Measurements from ENCODE around the gene SCAI.
"Not testable (repeated sequence)": the region's sequence is repeated elsewhere in the genome, so short reads cannot be mapped to it uniquely, and the experiment has no call there.

Gene SCAI

DNA sequence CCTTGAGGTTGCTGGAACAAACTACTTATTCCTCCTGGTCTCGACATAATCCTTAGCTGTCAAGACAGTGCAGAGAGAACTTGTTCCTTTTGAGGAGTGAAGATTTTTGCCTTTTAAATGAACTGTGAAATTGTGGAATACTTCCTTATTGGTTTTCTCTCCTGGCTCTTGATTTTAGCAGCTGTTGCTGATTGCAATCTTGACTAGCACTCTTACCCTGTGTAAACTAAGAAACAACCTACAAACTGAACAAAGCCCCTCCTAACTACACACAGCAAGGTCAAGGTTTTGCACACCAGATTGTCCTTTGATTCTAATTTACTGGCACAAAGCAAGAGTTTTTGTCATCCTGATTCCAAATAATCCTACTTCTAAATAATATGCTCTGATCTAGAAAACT, 118.4 kb downstream of the SCAI start:
- H3K4me3 ChIP-seq (replicated peaks; ENCODE audit: low read depth, low read length) = no peak overlapping the region
- TF ChIP-seq, protein P1, sequence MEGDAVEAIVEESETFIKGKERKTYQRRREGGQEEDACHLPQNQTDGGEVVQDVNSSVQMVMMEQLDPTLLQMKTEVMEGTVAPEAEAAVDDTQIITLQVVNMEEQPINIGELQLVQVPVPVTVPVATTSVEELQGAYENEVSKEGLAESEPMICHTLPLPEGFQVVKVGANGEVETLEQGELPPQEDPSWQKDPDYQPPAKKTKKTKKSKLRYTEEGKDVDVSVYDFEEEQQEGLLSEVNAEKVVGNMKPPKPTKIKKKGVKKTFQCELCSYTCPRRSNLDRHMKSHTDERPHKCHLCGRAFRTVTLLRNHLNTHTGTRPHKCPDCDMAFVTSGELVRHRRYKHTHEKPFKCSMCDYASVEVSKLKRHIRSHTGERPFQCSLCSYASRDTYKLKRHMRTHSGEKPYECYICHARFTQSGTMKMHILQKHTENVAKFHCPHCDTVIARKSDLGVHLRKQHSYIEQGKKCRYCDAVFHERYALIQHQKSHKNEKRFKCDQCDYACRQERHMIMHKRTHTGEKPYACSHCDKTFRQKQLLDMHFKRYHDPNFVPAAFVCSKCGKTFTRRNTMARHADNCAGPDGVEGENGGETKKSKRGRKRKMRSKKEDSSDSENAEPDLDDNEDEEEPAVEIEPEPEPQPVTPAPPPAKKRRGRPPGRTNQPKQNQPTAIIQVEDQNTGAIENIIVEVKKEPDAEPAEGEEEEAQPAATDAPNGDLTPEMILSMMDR (IDR thresholded peaks at IDR 0.05; ENCODE audit: insufficient read depth, low read length, poor library complexity, severe bottlenecking) = no peak
- no peak for DNase-seq (ENCODE audit: extremely low read depth, insufficient read length)
- no peaks in the 10 kb centered on the region for H3K27me3 ChIP-seq (replicated peaks; ENCODE audit: control insufficient read depth, insufficient read depth, low read length)
- H3K36me3 ChIP-seq (ENCODE audit: control insufficient read depth, insufficient read depth, low read length) = no peaks in the 10 kb centered on the region

GRCh38 chr9:125021069-125021468, 122.3 kb downstream of the SCAI start:
- Histone ChIP-seq H3K27me3 (replicated peaks; ENCODE audit: control insufficient read depth, insufficient read depth, low read length) (no peaks in the 10 kb centered on the region), H3K36me3 (ENCODE audit: control insufficient read depth, insufficient read depth, low read length) (no peaks in the 10 kb centered on the region), H3K4me3 (replicated peaks; ENCODE audit: low read depth, low read length) (no peak overlapping the region)
- no peak for DNase-seq (ENCODE audit: extremely low read depth, insufficient read length)
- TF ChIP-seq, protein P1 (IDR thresholded peaks at IDR 0.05; ENCODE audit: insufficient read depth, low read length, poor library complexity, severe bottlenecking) = no peak

- H3K27me3 ChIP-seq (replicated peaks; ENCODE audit: control insufficient read depth, insufficient read depth, low read length); H3K36me3 ChIP-seq (ENCODE audit: control insufficient read depth, insufficient read depth, low read length); DNase-seq (ENCODE audit: extremely low read depth, insufficient read length): not testable (repeated sequence)
These were observed 127.7 kb downstream of the SCAI start for GRCh38 chr9:125015655-125016054.

GRCh38 chr9:125012013-125012412, 131.3 kb downstream of the SCAI start:
- H3K36me3 ChIP-seq (ENCODE audit: control insufficient read depth, insufficient read depth, low read length); H3K4me3 ChIP-seq (replicated peaks; ENCODE audit: low read depth, low read length); DNase-seq (ENCODE audit: extremely low read depth, insufficient read length); H3K27me3 ChIP-seq (replicated peaks; ENCODE audit: control insufficient read depth, insufficient read depth, low read length): not testable (repeated sequence)

More at GRCh38 chr9:125015655-125016054, 127.7 kb downstream of the SCAI start:
- not testable (repeated sequence) for H3K4me3 ChIP-seq (replicated peaks; ENCODE audit: low read depth, low read length)

- TF ChIP-seq, protein P1 (IDR thresholded peaks at IDR 0.05; ENCODE audit: insufficient read depth, low read length, poor library complexity, severe bottlenecking) = no peak
- DNase-seq (ENCODE audit: extremely low read depth, insufficient read length) = no peak
- Histone ChIP-seq H3K4me3 (replicated peaks; ENCODE audit: low read depth, low read length) (no peak overlapping the region), H3K27me3 (replicated peaks; ENCODE audit: control insufficient read depth, insufficient read depth, low read length) (no peaks in the 10 kb centered on the region), H3K36me3 (ENCODE audit: control insufficient read depth, insufficient read depth, low read length) (no peaks in the 10 kb centered on the region; the same call in 1 of the 2 replicates)
These were observed 134.7 kb downstream of the SCAI start for GRCh38 chr9:125008599-125008998.

GRCh38 chr9:125003332-125003731, 140.0 kb downstream of the SCAI start:
- Histone ChIP-seq H3K4me3 (replicated peaks; ENCODE audit: low read depth, low read length) (no peak overlapping the region), H3K27me3 (replicated peaks; ENCODE audit: control insufficient read depth, insufficient read depth, low read length) (no peaks in the 10 kb centered on the region), H3K36me3 (ENCODE audit: control insufficient read depth, insufficient read depth, low read length) (no peaks in the 10 kb centered on the region; the same call in 1 of the 2 replicates)
- no peak for DNase-seq (ENCODE audit: extremely low read depth, insufficient read length)
- TF ChIP-seq, protein P1 (IDR thresholded peaks at IDR 0.05; ENCODE audit: insufficient read depth, low read length, poor library complexity, severe bottlenecking) = no peak

GRCh38 chr9:124983698-124984097, 159.6 kb downstream of the SCAI start:
- Histone ChIP-seq H3K4me3 (replicated peaks; ENCODE audit: low read depth, low read length) (no peak overlapping the region), H3K36me3 (ENCODE audit: control insufficient read depth, insufficient read depth, low read length) (no peaks in the 10 kb centered on the region), H3K27me3 (replicated peaks; ENCODE audit: control insufficient read depth, insufficient read depth, low read length) (no peaks in the 10 kb centered on the region)
- TF ChIP-seq, protein P1 (IDR thresholded peaks at IDR 0.05; ENCODE audit: insufficient read depth, low read length, poor library complexity, severe bottlenecking) = no peak
- no peak for DNase-seq (ENCODE audit: extremely low read depth, insufficient read length)

All from GM06990 (cell line).